Ectodermal cell (in vitro differentiated cells): ENCODE measurements around the gene ZDHHC14.
"Not testable (repeated sequence)": the region's sequence is repeated elsewhere in the genome, so short reads cannot be mapped to it uniquely, and the experiment has no call there.

Experiments used
- H3K27ac ChIP-seq: 2 replicates; pipeline ENCODE4 v1.7.0; 2013; ENCODE audit warnings: mild to moderate bottlenecking, low read depth, low read length; ENCODE audit not compliant: insufficient read depth, poor library complexity, severe bottlenecking
- H3K27me3 ChIP-seq: 2 replicates; pipeline ENCODE4 v1.7.0; 2013; ENCODE audit warnings: mild to moderate bottlenecking, low read length; ENCODE audit not compliant: insufficient read depth, control insufficient read depth, poor library complexity, severe bottlenecking
- H3K36me3 ChIP-seq: one replicate; pipeline ENCODE4 v1.7.0; 2013; ENCODE audit warnings: low read length; ENCODE audit not compliant: control insufficient read depth, insufficient read depth
- H3K4me1 ChIP-seq: one replicate; pipeline ENCODE4 v1.7.0; 2013; ENCODE audit warnings: low read length; ENCODE audit not compliant: control insufficient read depth, insufficient read depth
- H3K4me3 ChIP-seq: 2 replicates; pipeline ENCODE4 v1.7.0; 2013; ENCODE audit warnings: low read depth, low read length, control low read depth; ENCODE audit not compliant: insufficient read depth
- H3K9me3 ChIP-seq: 2 replicates; pipeline ENCODE4 v1.7.0; 2013; ENCODE audit warnings: mild to moderate bottlenecking, low read length, moderate library complexity; ENCODE audit not compliant: control insufficient read depth
- WGBS, 2 experiments: methylation state at CpG; one replicate each; pipeline ENCODE4 v1.1.7; 2013; ENCODE audit warnings: missing lambda C conversion rate in 2 of 2; 5-methylcytosine and 5-hydroxymethylcytosine counted together

ZDHHC14 gene

GRCh38 chr6:157714153-157714490, 333.1 kb downstream of the ZDHHC14 start:
- Histone ChIP-seq H3K4me3 (no peak overlapping the region), H3K36me3 (no peaks in the 10 kb centered on the region), H3K9me3 (no peaks in the 10 kb centered on the region), H3K27ac (no peak overlapping the region), H3K4me1 (peaks cover 24% of the 10 kb centered on the region), H3K27me3 (no peaks in the 10 kb centered on the region)
- 80 to 88% methylated on average over 1 of the region's 1 CpG for WGBS, 2 experiments

GRCh38 chr6:157715728-157716164, 334.8 kb downstream of the ZDHHC14 start:
- Histone ChIP-seq H3K4me3 (no peak overlapping the region), H3K27ac (no peak overlapping the region), H3K36me3 (no peaks in the 10 kb centered on the region), H3K4me1 (peaks cover 24% of the 10 kb centered on the region), H3K27me3 (no peaks in the 10 kb centered on the region), H3K9me3 (no peaks in the 10 kb centered on the region)
- WGBS, 2 experiments, result 65 to 81% methylated on average over 6 of the region's 6 CpGs

- H3K4me1 ChIP-seq, result peaks cover 24% of the 10 kb centered on the region
- no peak overlapping the region for H3K4me3 ChIP-seq
- no peaks in the 10 kb centered on the region for H3K27me3 ChIP-seq
- H3K36me3 ChIP-seq, result no peaks in the 10 kb centered on the region
- no peak overlapping the region for H3K27ac ChIP-seq
- H3K9me3 ChIP-seq, result no peaks in the 10 kb centered on the region
- 91% methylated on average over 12 of the region's 12 CpGs for WGBS, 2 experiments
Measured at GRCh38 chr6:157716251-157716995, 335.4 kb downstream of the ZDHHC14 start.

- Histone ChIP-seq H3K9me3 (no peaks in the 10 kb centered on the region), H3K27me3 (peaks cover 5% of the 10 kb centered on the region), H3K36me3 (no peaks in the 10 kb centered on the region), H3K4me3 (no peak overlapping the region), H3K27ac (no peak overlapping the region), H3K4me1 (peaks cover 24% of the 10 kb centered on the region)
- WGBS, 2 experiments, result 81% methylated on average over 7 of the region's 7 CpGs
Measured at GRCh38 chr6:157717340-157717748, 336.4 kb downstream of the ZDHHC14 start.

- Histone ChIP-seq H3K4me3 (no peak overlapping the region), H3K27ac (no peak overlapping the region), H3K27me3 (peaks cover 5% of the 10 kb centered on the region), H3K4me1 (peaks cover 21% of the 10 kb centered on the region), H3K36me3 (no peaks in the 10 kb centered on the region), H3K9me3 (no peaks in the 10 kb centered on the region)
- WGBS, 2 experiments, result 76 to 80% methylated on average over 7 of the region's 7 CpGs
Measured at GRCh38 chr6:157718503-157719187, 337.7 kb downstream of the ZDHHC14 start.

GRCh38 chr6:157720964-157721363, 340.0 kb downstream of the ZDHHC14 start:
- H3K27ac ChIP-seq, H3K36me3 ChIP-seq, H3K4me3 ChIP-seq, H3K27me3 ChIP-seq, H3K9me3 ChIP-seq, H3K4me1 ChIP-seq: not testable (repeated sequence)
- 93% methylated on average over 6 of the region's 6 CpGs for WGBS, 2 experiments

GRCh38 chr6:157721426-157721825, 340.4 kb downstream of the ZDHHC14 start:
- H3K27ac ChIP-seq, result no peak overlapping the region
- peaks cover 5% of the 10 kb centered on the region for H3K27me3 ChIP-seq
- H3K9me3 ChIP-seq, result no peaks in the 10 kb centered on the region
- H3K36me3 ChIP-seq, result no peaks in the 10 kb centered on the region
- no peaks in the 10 kb centered on the region for H3K4me1 ChIP-seq
- WGBS, 2 experiments, result 31 to 37% methylated on average over 18 of the region's 18 CpGs
- H3K4me3 ChIP-seq, result no peak overlapping the region

- no peaks in the 10 kb centered on the region for H3K9me3 ChIP-seq
- H3K36me3 ChIP-seq, result no peaks in the 10 kb centered on the region
- peaks cover 5% of the 10 kb centered on the region for H3K27me3 ChIP-seq
- 89 to 93% methylated on average over 8 of the region's 8 CpGs for WGBS, 2 experiments
- H3K4me1 ChIP-seq, result no peaks in the 10 kb centered on the region
- H3K27ac ChIP-seq, result no peak overlapping the region
- no peak overlapping the region for H3K4me3 ChIP-seq
Measured at GRCh38 chr6:157721830-157722229, 340.8 kb downstream of the ZDHHC14 start.

- no peak overlapping the region for H3K4me3 ChIP-seq
- no peaks in the 10 kb centered on the region for H3K9me3 ChIP-seq
- no peaks in the 10 kb centered on the region for H3K36me3 ChIP-seq
- H3K27ac ChIP-seq, result no peak overlapping the region
- 88 to 90% methylated on average over 3 to 4 of the region's 4 CpGs for WGBS, 2 experiments
- H3K27me3 ChIP-seq, result peaks cover 5% of the 10 kb centered on the region
- H3K4me1 ChIP-seq, result no peaks in the 10 kb centered on the region
Measured at GRCh38 chr6:157723376-157723775, 342.4 kb downstream of the ZDHHC14 start.

- H3K27me3 ChIP-seq, result peaks cover 5% of the 10 kb centered on the region
- H3K27ac ChIP-seq, result no peak overlapping the region
- H3K4me1 ChIP-seq, result no peaks in the 10 kb centered on the region
- no peaks in the 10 kb centered on the region for H3K36me3 ChIP-seq
- WGBS, 2 experiments, result 95 to 96% methylated on average over 5 of the region's 5 CpGs
- H3K4me3 ChIP-seq, result no peak overlapping the region
- no peaks in the 10 kb centered on the region for H3K9me3 ChIP-seq
Measured at GRCh38 chr6:157724138-157724820, 343.3 kb downstream of the ZDHHC14 start.
